HG03097 (cell line): Measurements from ENCODE around the gene DSCAML1.
"Not testable (repeated sequence)": the region's sequence is repeated elsewhere in the genome, so short reads cannot be mapped to it uniquely, and the experiment has no call there.

Source experiments
- ATAC-seq: cut with Tn5 transposase; IDR thresholded peaks from one replicate; pipeline ENCODE4 v1.9.1; 2021; ENCODE audit not compliant: unreplicated experiment, low FRiP score

DSCAML1 gene

GRCh38 chr11:117405898-117406297 lies 391.1 kb downstream of the DSCAML1 start:
- not testable (repeated sequence) for ATAC-seq

DNA sequence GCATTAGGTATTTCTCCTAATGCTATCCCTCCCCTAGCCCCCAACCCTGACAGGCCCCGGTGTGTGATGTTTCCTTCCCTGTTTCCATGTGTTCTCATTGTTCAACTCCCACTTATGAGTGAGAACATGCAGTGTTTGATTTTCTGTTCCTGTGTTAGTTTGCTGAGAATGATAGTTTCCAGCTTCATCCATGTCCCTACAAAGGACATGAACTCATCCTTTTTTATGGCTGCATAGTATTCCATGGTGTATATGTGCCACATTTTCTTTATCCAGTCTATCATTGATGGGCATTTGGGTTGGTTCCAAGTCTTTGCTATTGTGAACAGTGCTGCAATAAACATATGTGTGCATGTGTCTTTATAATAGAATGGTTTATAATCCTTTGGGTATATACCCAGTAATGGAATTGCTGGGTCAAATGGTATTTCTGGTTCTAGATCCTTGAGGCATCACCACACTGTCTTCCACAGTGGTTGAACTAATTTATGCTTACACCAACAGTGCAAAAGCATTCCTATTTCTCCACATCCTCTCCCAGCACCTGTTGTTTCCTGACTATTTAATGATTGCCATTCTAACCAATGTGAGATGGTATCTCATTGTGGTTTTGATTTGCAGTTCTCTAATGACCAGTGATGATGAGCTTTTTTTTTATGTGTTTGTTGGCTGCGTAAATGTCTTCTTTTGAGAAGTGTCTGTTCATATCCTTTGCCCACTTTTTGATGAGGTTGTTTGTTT lies 397.7 kb downstream of the DSCAML1 start:
- not testable (repeated sequence) for ATAC-seq

DNA sequence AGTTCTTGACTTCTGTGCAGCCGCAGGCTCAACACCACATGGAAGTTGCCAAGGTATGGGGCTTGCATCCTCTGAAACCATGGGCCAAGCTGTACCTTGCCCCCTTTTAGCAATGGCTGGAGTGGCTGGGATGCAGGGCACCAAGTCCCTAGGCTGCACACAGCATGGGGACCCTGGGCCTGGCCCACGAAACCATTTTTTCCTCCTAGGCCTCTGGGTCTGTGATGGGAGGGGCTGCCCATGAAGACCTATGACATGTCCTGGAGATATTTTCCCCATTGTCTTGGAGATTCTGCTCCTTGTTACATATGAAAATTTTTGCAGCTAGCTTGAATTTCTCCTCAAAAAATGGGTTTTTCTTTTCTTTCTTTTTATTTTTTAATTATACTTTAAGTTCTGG lies 398.4 kb downstream of the DSCAML1 start:
- ATAC-seq, result not testable (repeated sequence)

DNA sequence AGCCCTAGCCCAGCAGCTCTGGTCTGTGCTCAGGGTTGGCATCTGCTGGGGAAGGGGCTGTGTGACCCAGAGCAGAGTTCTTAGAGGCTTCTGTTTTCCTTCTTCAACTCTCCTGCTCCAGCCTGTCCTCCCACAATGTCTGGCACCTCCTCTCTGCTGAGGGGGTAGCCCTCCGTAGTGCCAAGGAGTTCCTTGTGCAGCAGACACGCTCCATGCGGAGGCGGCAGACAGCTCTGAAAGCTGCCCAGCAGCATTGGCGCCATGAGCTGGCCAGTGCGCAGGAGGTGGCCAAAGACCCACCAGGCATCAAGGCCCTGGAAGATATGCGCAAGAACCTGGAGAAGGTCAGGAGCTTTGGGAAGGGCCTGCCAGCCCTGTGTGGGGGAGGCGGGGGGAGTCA lies 400.0 kb downstream of the DSCAML1 start:
- ATAC-seq, result no peak

GRCh38 chr11:117395476-117395875 lies 401.5 kb downstream of the DSCAML1 start:
- no peak for ATAC-seq

DNA sequence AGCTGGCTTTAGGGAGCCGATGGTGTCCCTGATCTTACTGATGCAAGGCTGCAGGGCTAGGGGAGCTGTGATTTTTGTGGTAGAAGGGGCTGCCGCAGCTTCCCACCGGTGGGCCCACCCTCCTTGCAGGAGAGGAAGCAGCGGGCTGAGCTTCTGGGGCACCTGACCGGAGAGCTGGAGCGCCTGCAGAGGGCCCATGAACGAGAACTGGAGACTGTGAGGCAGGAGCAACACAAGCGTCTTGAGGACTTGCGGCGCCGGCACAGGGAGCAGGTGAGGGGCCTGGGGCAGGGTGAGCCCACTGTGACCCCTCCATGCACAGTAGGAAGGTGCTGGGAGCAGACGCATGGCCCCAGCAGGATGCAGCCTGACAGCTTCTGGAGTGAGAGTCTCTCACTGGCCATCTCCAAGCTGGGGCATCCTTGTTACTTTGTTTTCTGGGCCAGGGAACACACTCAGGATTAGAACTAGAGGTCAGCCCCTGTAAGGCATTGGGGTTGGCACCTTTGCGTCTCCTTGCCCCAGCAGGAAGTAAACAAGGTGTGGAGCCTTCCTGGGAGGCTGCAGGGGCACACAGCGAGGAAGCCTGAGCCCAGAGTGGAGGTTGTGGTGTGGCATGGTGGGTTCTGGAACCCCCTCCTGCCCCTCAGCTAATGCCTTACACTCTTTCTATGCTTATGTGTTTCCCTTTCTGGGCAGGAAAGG lies 402.6 kb downstream of the DSCAML1 start:
- no peak for ATAC-seq

GRCh38 chr11:117392979-117393378 lies 404.0 kb downstream of the DSCAML1 start:
- ATAC-seq, result no peak

GRCh38 chr11:117392001-117392690 lies 404.9 kb downstream of the DSCAML1 start:
- no peak for ATAC-seq

- no peak for ATAC-seq
Measured at GRCh38 chr11:117391181-117391580, 405.8 kb downstream of the DSCAML1 start.

DNA sequence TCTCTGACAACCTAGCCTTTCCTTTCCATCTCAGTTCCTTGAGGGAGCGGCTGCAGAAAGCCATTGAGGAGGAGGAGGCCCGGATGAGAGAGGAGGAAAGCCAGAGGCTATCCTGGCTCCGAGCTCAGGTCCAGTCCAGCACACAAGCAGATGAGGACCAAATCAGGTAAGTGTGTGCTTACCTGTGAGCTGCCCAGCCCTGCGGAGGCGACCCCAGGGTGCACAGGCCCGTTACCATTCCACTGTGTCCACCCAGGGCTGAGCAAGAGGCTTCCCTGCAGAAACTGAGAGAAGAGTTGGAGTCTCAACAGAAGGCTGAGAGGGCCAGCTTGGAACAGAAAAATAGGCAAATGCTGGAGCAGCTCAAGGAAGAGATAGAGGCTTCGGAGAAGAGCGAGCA lies 406.3 kb downstream of the DSCAML1 start:
- ATAC-seq, result no peak

- no peak for ATAC-seq
Measured at GRCh38 chr11:117387992-117388755, 408.8 kb downstream of the DSCAML1 start.

DNA sequence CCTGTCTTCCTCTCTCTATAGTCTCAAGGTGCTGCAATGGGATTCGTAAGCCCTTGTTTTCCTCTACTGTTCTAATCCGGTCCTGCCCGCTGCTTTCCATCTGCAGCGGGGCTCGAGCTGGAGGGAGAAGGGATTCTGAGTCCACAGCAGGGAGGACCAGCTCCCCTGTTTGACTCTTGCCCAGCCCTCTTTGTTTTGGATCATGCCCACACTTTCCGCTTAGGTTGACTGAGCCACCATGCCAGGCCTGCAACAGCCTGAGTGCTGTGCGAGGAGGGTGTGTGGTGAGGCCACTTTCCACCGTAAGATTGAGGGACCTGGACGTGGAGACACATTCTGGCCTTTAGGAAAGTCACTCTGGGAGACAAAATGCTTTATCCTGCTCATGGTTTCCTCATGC lies 411.1 kb downstream of the DSCAML1 start:
- ATAC-seq, result no peak

GRCh38 chr11:117385471-117385870 lies 411.5 kb downstream of the DSCAML1 start:
- ATAC-seq, result no peak

DNA sequence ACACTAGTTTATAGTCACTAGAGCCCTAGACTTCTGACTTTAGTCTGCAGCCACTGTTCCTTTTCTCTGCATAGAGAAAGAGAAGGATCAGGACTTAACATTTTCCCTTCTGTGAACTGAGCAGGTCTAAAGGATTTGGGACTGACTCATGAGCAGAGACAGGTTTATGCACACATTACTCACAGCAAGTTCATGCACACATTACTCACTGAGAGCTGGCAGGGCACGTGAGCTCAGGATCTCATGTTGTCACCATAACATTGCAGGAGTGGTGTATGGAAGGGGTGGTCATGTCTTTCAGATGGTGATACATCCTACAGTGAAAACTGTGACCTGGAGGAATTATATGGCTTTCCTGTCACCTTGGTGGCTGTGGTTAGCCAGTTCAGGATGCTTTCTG lies 413.0 kb downstream of the DSCAML1 start:
- ATAC-seq, result no peak

- ATAC-seq, result no peak
Measured at GRCh38 chr11:117382746-117383145, 414.3 kb downstream of the DSCAML1 start.

GRCh38 chr11:117381481-117382387 lies 415.3 kb downstream of the DSCAML1 start:
- no peak for ATAC-seq

- ATAC-seq, result no peak
Measured at GRCh38 chr11:117380676-117381075, 416.3 kb downstream of the DSCAML1 start.

GRCh38 chr11:117378976-117379865 lies 417.8 kb downstream of the DSCAML1 start:
- ATAC-seq, result no peak
